OCI-LY3 (cell line): ENCODE measurements around the gene ARHGAP12.

Experiments used
- H2AFZ ChIP-seq: fragments of 200-600, 300-600 bp; shearing (Covaris generic); 2 replicates; pipeline ENCODE4 v1.6.0; 2014; ENCODE audit warnings: antibody characterized with exemption, low read depth, low read length
- H3K27ac ChIP-seq: fragments of 200-600, 300-600 bp; sonication (generic); 2 replicates; pipeline ENCODE4 v1.5.1; 2014; ENCODE audit warnings: mild to moderate bottlenecking, low read length, moderate library complexity, mixed read lengths
- H3K27me3 ChIP-seq: fragments of 200-600, 300-600 bp; sonication (generic); 2 replicates; pipeline ENCODE4 v1.6.1; 2014; ENCODE audit warnings: low read depth, low read length, mixed read lengths
- H3K36me3 ChIP-seq: fragments of 200-600, 300-600 bp; sonication (generic); replicated peaks from 2 replicates; pipeline ENCODE3; 2014; ENCODE audit warnings: low read depth, low read length, mixed read lengths
- H3K4me1 ChIP-seq: fragments of 300-600, 200-600 bp; sonication (generic); 2 replicates; pipeline ENCODE4 v1.6.1; 2014; ENCODE audit warnings: low read length, mixed read lengths
- H3K4me2 ChIP-seq: fragments of 200-600, 300-600 bp; sonication (generic); 2 replicates; pipeline ENCODE4 v1.6.1; 2014; ENCODE audit warnings: low read length, mixed read lengths
- H3K4me3 ChIP-seq: fragments of 300-600, 200-600 bp; sonication (generic); 2 replicates; pipeline ENCODE4 v1.5.1; 2014; ENCODE audit warnings: antibody characterized with exemption, mild to moderate bottlenecking, low read length, moderate library complexity
- H3K79me2 ChIP-seq: fragments of 300-600, 200-600 bp; shearing (Covaris generic); 2 replicates; pipeline ENCODE4 v1.6.1; 2014; ENCODE audit warnings: mild to moderate bottlenecking, low read length, mixed read lengths
- H3K9ac ChIP-seq: fragments of 300-600, 200-600 bp; shearing (Covaris generic); 2 replicates; pipeline ENCODE4 v1.6.0; 2014; ENCODE audit warnings: mild to moderate bottlenecking, low read length, moderate library complexity
- H3K9me3 ChIP-seq: fragments of 200-600, 300-600 bp; shearing (Covaris generic); 2 replicates; pipeline ENCODE4 v1.6.1; 2014; ENCODE audit warnings: low read length, mixed read lengths; ENCODE audit not compliant: insufficient read depth
- H4K20me1 ChIP-seq: fragments of 200-600, 300-600 bp; sonication (generic); 2 replicates; pipeline ENCODE4 v1.6.1; 2016; ENCODE audit warnings: low read length, mixed read lengths; ENCODE audit not compliant: insufficient read depth
- EZH2phosphoT487 ChIP-seq: fragments of 200-600 bp; shearing (Covaris generic); IDR thresholded peaks from 2 replicates; pipeline ENCODE4 v1.6.1; 2018; ENCODE audit warnings: antibody characterized with exemption, mixed run types, low read depth
- TF ChIP-seq, protein P1 (sequence below): fragments of 200-600, 300-600 bp; sonication (generic); IDR thresholded peaks from 2 replicates; pipeline ENCODE4 v1.5.1; 2014; ENCODE audit warnings: antibody characterized with exemption, low read length, low read depth

Gene ARHGAP12

DNA sequence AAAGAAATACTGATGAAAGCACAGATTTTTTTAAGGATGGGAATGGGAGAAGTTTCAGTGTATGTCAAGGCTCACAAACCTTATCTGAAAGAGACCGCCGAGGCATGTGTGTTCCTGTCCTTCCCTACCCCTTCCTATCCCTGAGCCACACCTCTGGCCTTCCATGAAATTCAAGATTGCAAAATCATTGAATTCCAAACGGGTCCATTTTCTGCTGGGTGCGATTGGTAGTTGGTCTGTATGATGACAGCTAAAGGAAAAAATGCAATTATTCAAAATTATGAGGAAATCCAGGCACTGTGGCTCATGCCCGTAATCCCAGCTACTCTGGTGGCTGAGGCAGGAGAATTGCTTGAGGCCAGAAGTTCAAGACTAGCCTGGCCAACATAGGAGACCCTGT, 170.1 kb downstream of the ARHGAP12 start:
- TF ChIP-seq, protein P1, sequence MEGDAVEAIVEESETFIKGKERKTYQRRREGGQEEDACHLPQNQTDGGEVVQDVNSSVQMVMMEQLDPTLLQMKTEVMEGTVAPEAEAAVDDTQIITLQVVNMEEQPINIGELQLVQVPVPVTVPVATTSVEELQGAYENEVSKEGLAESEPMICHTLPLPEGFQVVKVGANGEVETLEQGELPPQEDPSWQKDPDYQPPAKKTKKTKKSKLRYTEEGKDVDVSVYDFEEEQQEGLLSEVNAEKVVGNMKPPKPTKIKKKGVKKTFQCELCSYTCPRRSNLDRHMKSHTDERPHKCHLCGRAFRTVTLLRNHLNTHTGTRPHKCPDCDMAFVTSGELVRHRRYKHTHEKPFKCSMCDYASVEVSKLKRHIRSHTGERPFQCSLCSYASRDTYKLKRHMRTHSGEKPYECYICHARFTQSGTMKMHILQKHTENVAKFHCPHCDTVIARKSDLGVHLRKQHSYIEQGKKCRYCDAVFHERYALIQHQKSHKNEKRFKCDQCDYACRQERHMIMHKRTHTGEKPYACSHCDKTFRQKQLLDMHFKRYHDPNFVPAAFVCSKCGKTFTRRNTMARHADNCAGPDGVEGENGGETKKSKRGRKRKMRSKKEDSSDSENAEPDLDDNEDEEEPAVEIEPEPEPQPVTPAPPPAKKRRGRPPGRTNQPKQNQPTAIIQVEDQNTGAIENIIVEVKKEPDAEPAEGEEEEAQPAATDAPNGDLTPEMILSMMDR = no peak
- no peak for TF ChIP-seq EZH2phosphoT487
- Histone ChIP-seq H3K9me3 (no peaks in the 10 kb centered on the region), H2AFZ (no peak overlapping the region), H3K4me1 (peaks cover 9% of the 10 kb centered on the region; the same call in 1 of the 2 replicates), H3K27ac (no peak overlapping the region), H3K4me2 (no peak overlapping the region), H3K36me3 (no peaks in the 10 kb centered on the region), H3K9ac (no peak overlapping the region), H4K20me1 (no peaks in the 10 kb centered on the region), H3K4me3 (no peak overlapping the region), H3K27me3 (no peaks in the 10 kb centered on the region), H3K79me2 (no peaks in the 10 kb centered on the region)

DNA sequence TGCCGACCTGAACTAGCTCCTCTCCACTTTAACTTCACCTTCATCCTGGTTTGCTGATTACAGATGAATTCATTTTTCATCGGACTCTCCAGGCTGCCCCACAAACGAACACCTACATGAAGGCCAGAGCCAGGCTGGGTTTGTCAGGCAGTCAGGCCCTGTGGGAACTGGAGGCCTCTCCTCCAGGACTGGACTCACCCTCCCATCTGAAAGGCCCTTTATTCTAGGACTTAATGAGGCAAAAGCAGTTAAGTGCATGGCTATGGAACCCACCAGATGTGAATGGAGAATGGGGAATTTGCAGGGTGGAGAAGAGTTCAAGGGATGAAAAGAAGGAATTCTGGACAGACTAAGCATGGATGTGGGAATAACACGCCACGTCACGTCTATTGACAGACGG, 170.8 kb downstream of the ARHGAP12 start:
- Histone ChIP-seq H3K36me3 (no peaks in the 10 kb centered on the region), H3K9me3 (no peaks in the 10 kb centered on the region), H3K4me2 (no peak overlapping the region), H2AFZ (no peak overlapping the region), H3K4me1 (peaks cover 9% of the 10 kb centered on the region; the same call in 1 of the 2 replicates), H3K27ac (no peak overlapping the region), H3K4me3 (no peak overlapping the region), H3K9ac (no peak overlapping the region), H3K79me2 (no peaks in the 10 kb centered on the region), H4K20me1 (no peaks in the 10 kb centered on the region), H3K27me3 (no peaks in the 10 kb centered on the region)
- TF ChIP-seq, protein P1 = no peak
- no peak for TF ChIP-seq EZH2phosphoT487

DNA sequence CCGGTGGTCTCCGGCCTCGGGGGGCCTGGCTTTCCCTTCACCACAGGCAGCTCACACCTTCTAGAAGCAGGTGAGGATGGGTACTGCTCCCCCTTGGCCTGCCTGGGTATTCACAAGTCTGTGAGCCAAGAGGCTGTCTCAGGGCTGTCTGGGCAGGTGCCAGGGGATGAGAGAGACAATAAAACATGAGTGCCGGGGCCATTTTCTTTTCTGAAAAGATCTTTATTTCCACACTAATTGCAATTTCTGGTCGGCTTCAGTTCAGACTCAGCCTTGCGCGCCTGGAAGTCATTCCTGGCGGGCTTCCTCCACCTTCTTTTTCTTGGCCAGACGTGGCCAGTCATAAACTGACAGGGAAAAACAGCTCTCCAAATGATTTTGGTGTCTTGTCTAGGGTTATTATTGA, 171.2 kb downstream of the ARHGAP12 start:
- no peaks in the 10 kb centered on the region for H4K20me1 ChIP-seq
- no peak for TF ChIP-seq EZH2phosphoT487
- TF ChIP-seq, protein P1 = no peak
- no peak overlapping the region for H3K9ac ChIP-seq
- no peak overlapping the region for H3K4me2 ChIP-seq
- H3K27ac ChIP-seq = no peak overlapping the region
- H3K9me3 ChIP-seq = no peaks in the 10 kb centered on the region
- peaks cover 9% of the 10 kb centered on the region; the same call in 1 of the 2 replicates for H3K4me1 ChIP-seq
- no peaks in the 10 kb centered on the region for H3K36me3 ChIP-seq
- H3K79me2 ChIP-seq = no peaks in the 10 kb centered on the region
- no peak overlapping the region for H2AFZ ChIP-seq
- no peaks in the 10 kb centered on the region for H3K27me3 ChIP-seq
- H3K4me3 ChIP-seq = no peak overlapping the region

DNA sequence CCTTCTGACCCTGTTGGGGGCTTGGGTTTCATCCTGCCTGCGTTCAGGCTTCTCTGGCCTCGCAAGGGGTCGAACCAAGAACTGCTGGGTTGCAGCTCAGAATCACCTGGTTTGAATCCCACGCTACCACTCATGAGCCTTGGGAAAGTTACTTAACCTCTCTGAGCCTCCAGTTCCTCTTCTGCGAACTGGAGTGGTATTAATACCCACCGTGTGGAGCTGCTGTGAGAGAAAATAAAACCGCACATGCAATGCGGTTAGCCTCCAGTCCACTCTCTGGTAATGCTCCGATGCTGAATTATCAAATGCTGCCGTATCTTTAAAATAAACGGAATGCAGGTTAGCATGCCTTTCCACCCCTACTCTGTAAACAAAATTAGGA, 171.9 kb downstream of the ARHGAP12 start:
- Histone ChIP-seq H3K9me3 (no peaks in the 10 kb centered on the region), H2AFZ (no peak overlapping the region), H3K79me2 (no peaks in the 10 kb centered on the region), H3K27me3 (no peaks in the 10 kb centered on the region), H3K36me3 (no peaks in the 10 kb centered on the region), H3K4me1 (peaks cover 9% of the 10 kb centered on the region; the same call in 1 of the 2 replicates), H3K9ac (no peak overlapping the region), H3K27ac (no peak overlapping the region), H4K20me1 (no peaks in the 10 kb centered on the region), H3K4me2 (no peak overlapping the region), H3K4me3 (no peak overlapping the region)
- TF ChIP-seq EZH2phosphoT487 = no peak
- TF ChIP-seq, protein P1 = no peak
